Measurements from ENCODE around the gene KLF7.

The KLF7 gene

GRCh38 chr2:207133820-207134519 lies 31.8 kb downstream of the KLF7 start:
- FAIRE-seq = no peak
- no peak for DNase-seq (ENCODE audit: insufficient read length, low spot score)
- TF ChIP-seq POLR2A (IDR thresholded peaks at IDR 0.05; ENCODE audit: low read depth, low read length) (no peak), PAX5 (IDR thresholded peaks at IDR 0.05; ENCODE audit: insufficient read depth, low read length, severe bottlenecking) (no peak), TAF1 (IDR thresholded peaks at IDR 0.05; ENCODE audit: low read depth, low read length) (no peak), SPI1 (IDR thresholded peaks at IDR 0.05; ENCODE audit: low read depth, low read length) (no peak), POLR2AphosphoS5 (IDR thresholded peaks at IDR 0.05; ENCODE audit: low read depth, low read length) (no peak), POU2F2 (IDR thresholded peaks at IDR 0.05; ENCODE audit: low read depth, low read length) (no peak)

DNA sequence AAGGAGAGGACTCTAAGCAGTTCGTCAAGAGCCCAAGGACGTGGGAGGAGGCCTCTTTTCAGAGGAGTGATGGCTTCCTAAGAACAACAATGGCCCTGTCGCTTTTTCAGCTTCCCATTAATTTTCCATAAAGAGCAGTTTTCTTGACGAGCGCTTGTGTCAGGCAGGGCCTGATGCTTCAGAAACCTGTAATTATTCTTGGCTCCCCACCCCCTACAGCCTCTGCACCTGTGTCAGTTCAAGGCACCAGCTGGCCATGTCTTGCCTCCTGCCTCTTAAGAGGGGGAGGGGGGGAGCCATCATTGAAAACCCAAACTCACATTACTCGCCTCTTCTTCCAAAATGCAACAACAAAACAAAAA lies 32.3 kb downstream of the KLF7 start:
- no peak for TF ChIP-seq POU2F2 (IDR thresholded peaks at IDR 0.05; ENCODE audit: low read depth, low read length)
- no peak for TF ChIP-seq SPI1 (IDR thresholded peaks at IDR 0.05; ENCODE audit: low read depth, low read length)
- TF ChIP-seq TAF1 (IDR thresholded peaks at IDR 0.05; ENCODE audit: low read depth, low read length) = no peak
- TF ChIP-seq POLR2AphosphoS5 (IDR thresholded peaks at IDR 0.05; ENCODE audit: low read depth, low read length) = no peak
- no peak for TF ChIP-seq PAX5 (IDR thresholded peaks at IDR 0.05; ENCODE audit: insufficient read depth, low read length, severe bottlenecking)
- no peak for TF ChIP-seq POLR2A (IDR thresholded peaks at IDR 0.05; ENCODE audit: low read depth, low read length)
- FAIRE-seq (no peak), DNase-seq (ENCODE audit: insufficient read length, low spot score) (no peak)

DNA sequence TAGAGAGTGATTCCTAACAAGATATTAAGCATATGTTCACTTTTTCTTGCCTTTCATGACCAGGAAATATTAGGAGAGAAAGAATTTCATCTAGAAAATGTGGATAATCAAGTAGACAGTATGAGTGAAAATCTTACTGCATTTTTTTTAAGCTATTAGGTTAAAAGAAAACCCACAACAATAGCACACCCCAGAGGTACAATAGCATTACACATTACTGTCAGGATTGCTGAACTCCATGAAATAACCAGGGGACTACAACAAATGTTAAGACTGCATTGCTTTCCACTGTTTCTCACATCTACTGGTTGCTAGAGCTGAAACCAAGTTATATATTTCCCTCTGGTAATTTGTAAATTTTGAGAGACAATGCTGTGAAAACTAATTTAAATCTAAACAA lies 33.7 kb downstream of the KLF7 start:
- DNase-seq (ENCODE audit: insufficient read length, low spot score) = no peak
- no peak for TF ChIP-seq POLR2A (IDR thresholded peaks at IDR 0.05; ENCODE audit: low read depth, low read length)
- TF ChIP-seq TAF1 (IDR thresholded peaks at IDR 0.05; ENCODE audit: low read depth, low read length) = no peak
- TF ChIP-seq SPI1 (IDR thresholded peaks at IDR 0.05; ENCODE audit: low read depth, low read length) = no peak
- TF ChIP-seq POU2F2 (IDR thresholded peaks at IDR 0.05; ENCODE audit: low read depth, low read length) = no peak
- no peak for TF ChIP-seq POLR2AphosphoS5 (IDR thresholded peaks at IDR 0.05; ENCODE audit: low read depth, low read length)
- no peak for TF ChIP-seq PAX5 (IDR thresholded peaks at IDR 0.05; ENCODE audit: insufficient read depth, low read length, severe bottlenecking)
- no peak for FAIRE-seq

DNA sequence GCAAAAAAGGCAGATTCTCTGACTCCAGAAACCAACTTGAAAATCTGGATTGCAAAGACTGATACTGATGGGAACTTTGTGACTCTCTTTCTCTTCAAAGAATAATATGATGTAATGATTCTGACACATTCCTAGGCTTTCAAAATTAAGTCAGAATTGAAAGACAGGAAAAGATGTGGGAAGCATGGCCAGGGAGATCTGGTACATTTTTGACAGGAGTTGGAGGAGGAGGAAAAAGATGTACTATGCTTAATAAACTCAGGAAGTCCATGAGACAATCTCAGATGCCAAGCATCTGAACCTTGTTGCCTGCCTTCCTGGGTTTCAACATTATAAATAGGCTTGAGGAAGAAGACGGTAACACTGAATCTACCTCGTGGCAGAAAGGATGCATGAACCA lies 34.2 kb downstream of the KLF7 start:
- no peak for DNase-seq (ENCODE audit: insufficient read length, low spot score)
- no peak for TF ChIP-seq SPI1 (IDR thresholded peaks at IDR 0.05; ENCODE audit: low read depth, low read length)
- no peak for TF ChIP-seq POLR2AphosphoS5 (IDR thresholded peaks at IDR 0.05; ENCODE audit: low read depth, low read length)
- TF ChIP-seq TAF1 (IDR thresholded peaks at IDR 0.05; ENCODE audit: low read depth, low read length) = no peak
- no peak for TF ChIP-seq POLR2A (IDR thresholded peaks at IDR 0.05; ENCODE audit: low read depth, low read length)
- TF ChIP-seq POU2F2 (IDR thresholded peaks at IDR 0.05; ENCODE audit: low read depth, low read length) = no peak
- TF ChIP-seq PAX5 (IDR thresholded peaks at IDR 0.05; ENCODE audit: insufficient read depth, low read length, severe bottlenecking) = no peak
- no peak for FAIRE-seq

GRCh38 chr2:207130958-207131521 lies 34.7 kb downstream of the KLF7 start:
- TF ChIP-seq POLR2AphosphoS5 (IDR thresholded peaks at IDR 0.05; ENCODE audit: low read depth, low read length) = no peak
- no peak for TF ChIP-seq TAF1 (IDR thresholded peaks at IDR 0.05; ENCODE audit: low read depth, low read length)
- TF ChIP-seq POLR2A (IDR thresholded peaks at IDR 0.05; ENCODE audit: low read depth, low read length) = no peak
- TF ChIP-seq POU2F2 (IDR thresholded peaks at IDR 0.05; ENCODE audit: low read depth, low read length) = no peak
- TF ChIP-seq SPI1 (IDR thresholded peaks at IDR 0.05; ENCODE audit: low read depth, low read length) = no peak
- no peak for TF ChIP-seq PAX5 (IDR thresholded peaks at IDR 0.05; ENCODE audit: insufficient read depth, low read length, severe bottlenecking)
- no peak for FAIRE-seq

DNA sequence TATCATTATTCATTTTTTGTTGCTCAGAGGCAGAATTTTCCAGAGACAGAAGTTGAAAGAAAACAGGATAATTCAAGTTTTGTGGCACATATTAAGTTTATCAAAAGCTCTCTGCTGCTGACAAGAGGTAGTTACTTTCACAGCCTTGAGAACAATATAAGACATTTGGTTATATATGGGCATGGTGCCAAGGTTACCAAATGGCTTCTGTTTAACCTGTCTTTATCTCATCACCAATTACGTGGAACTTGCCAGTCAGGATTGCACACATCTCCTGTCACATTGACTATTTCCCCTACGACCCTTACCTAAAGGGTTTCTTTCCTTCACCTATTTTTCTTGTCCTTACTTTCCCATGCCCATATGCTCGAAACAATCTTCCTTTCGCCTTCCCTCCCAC lies 35.9 kb downstream of the KLF7 start:
- no peak for TF ChIP-seq POLR2A (IDR thresholded peaks at IDR 0.05; ENCODE audit: low read depth, low read length)
- no peak for TF ChIP-seq SPI1 (IDR thresholded peaks at IDR 0.05; ENCODE audit: low read depth, low read length)
- TF ChIP-seq POLR2AphosphoS5 (IDR thresholded peaks at IDR 0.05; ENCODE audit: low read depth, low read length) = no peak
- TF ChIP-seq TAF1 (IDR thresholded peaks at IDR 0.05; ENCODE audit: low read depth, low read length) = no peak
- no peak for TF ChIP-seq PAX5 (IDR thresholded peaks at IDR 0.05; ENCODE audit: insufficient read depth, low read length, severe bottlenecking)
- no peak for TF ChIP-seq POU2F2 (IDR thresholded peaks at IDR 0.05; ENCODE audit: low read depth, low read length)
- DNase-seq (ENCODE audit: insufficient read length, low spot score) (no peak), FAIRE-seq (peak; percentile 48)

More at GRCh38 chr2:207130958-207131521, 34.7 kb downstream of the KLF7 start:
- DNase-seq (ENCODE audit: insufficient read length, low spot score) = no peak

DNA sequence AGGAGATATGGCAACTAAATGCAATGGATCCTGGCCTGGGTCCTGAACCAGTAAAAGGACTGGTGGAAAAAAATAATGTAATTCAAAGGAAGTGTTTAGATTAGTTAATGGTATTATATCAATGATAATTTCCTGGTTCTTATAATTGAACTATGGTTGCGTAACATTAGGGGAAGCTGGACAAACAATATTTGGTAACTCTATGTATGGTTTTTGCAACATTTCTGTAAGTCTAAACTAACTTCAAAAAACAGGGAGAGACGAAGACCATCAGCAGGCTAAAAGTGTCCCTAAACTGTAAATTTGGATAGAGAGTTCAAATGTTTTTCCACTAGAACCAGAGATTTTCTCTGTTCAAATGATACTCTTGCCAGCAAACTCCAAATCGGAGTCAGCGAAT lies 36.9 kb downstream of the KLF7 start:
- DNase-seq (ENCODE audit: insufficient read length, low spot score) = no peak
- no peak for FAIRE-seq
- TF ChIP-seq POLR2AphosphoS5 (IDR thresholded peaks at IDR 0.05; ENCODE audit: low read depth, low read length) (no peak), SPI1 (IDR thresholded peaks at IDR 0.05; ENCODE audit: low read depth, low read length) (no peak), POU2F2 (IDR thresholded peaks at IDR 0.05; ENCODE audit: low read depth, low read length) (no peak), TAF1 (IDR thresholded peaks at IDR 0.05; ENCODE audit: low read depth, low read length) (no peak), POLR2A (IDR thresholded peaks at IDR 0.05; ENCODE audit: low read depth, low read length) (no peak), PAX5 (IDR thresholded peaks at IDR 0.05; ENCODE audit: insufficient read depth, low read length, severe bottlenecking) (no peak)

DNA sequence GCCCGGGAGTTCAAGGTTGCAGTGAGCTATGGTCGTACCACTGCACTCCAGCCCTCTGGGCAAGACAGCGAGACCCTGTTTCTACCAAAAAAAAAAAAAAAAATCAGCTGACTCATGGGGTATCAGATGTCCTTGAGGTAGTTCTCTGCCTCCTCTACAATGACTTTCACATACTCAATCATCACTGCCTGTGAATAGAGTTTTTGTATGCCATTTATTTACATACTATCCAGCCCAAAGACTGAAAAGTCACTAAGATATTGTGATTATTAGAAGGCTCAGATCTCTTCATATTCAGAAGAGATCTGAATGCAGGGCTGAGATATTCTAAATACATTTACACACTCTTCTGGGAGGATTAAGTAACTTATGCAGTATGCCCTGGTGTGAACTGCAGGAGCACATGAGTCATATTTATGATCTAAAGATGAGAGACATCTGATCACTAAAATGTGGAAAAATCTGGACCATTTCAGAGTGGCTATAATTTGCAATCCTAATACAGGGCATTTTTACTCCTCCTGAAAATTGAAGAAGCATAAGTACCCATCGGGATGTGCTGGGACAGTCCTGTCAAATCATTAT lies 38.9 kb downstream of the KLF7 start:
- no peak for DNase-seq (ENCODE audit: insufficient read length, low spot score)
- TF ChIP-seq POU2F2 (IDR thresholded peaks at IDR 0.05; ENCODE audit: low read depth, low read length) (no peak), PAX5 (IDR thresholded peaks at IDR 0.05; ENCODE audit: insufficient read depth, low read length, severe bottlenecking) (no peak), SPI1 (IDR thresholded peaks at IDR 0.05; ENCODE audit: low read depth, low read length) (no peak), POLR2AphosphoS5 (IDR thresholded peaks at IDR 0.05; ENCODE audit: low read depth, low read length) (no peak)
- no peak for FAIRE-seq

DNA sequence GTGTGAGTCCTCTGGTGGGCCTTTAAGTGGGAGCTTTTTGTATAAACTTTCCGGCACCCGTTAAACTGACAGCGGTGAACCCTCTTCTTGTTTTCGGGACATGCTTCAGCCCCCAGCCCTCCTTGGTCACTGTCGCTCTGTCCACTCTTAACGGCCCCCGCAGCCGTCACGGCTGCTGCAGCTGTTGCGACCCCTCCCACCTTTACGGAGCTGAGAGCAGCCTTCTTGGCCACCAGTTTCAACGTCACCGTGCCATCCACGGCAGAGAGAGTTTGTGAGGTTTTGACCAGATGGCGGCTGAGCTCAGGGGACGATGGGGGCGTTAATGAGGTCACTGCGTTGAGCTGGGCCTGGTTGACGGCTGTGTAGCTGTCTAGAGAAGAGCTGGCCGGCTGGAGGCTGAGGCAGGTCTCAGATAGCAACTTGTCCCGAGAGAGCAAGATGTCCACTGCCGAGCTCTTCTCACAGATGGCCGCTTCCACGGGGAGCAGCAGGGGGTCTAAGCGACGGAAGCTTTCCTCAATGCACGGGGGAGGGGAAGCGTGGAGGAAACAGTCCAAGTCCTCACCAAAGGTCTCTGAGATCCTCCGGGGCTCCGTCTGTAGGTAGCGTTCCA lies 41.9 kb downstream of the KLF7 start:
- DNase-seq (ENCODE audit: insufficient read length, low spot score) = no peak
- no peak for TF ChIP-seq POU2F2 (IDR thresholded peaks at IDR 0.05; ENCODE audit: low read depth, low read length)
- no peak for TF ChIP-seq POLR2A (IDR thresholded peaks at IDR 0.05; ENCODE audit: low read depth, low read length)
- TF ChIP-seq PAX5 (IDR thresholded peaks at IDR 0.05; ENCODE audit: insufficient read depth, low read length, severe bottlenecking) = no peak
- TF ChIP-seq SPI1 (IDR thresholded peaks at IDR 0.05; ENCODE audit: low read depth, low read length) = no peak
- TF ChIP-seq TAF1 (IDR thresholded peaks at IDR 0.05; ENCODE audit: low read depth, low read length) = no peak
- TF ChIP-seq POLR2AphosphoS5 (IDR thresholded peaks at IDR 0.05; ENCODE audit: low read depth, low read length) = no peak
- FAIRE-seq = no peak

All from GM12891 (cell line).